ENCODE results near the gene ADGRA3.

The ADGRA3 gene

GRCh38 chr4:22343606-22344005 is 172.3 kb downstream of the ADGRA3 start:
- Histone ChIP-seq H3K9me3 (ENCODE audit: control insufficient read depth, low read length) (no peaks in the 10 kb centered on the region), H3K4me1 (ENCODE audit: control insufficient read depth, insufficient read depth, low read length, poor library complexity, severe bottlenecking) (no peaks in the 10 kb centered on the region), H3K27ac (ENCODE audit: low read depth, low read length, severe bottlenecking) (no peak overlapping the region), H3K4me3 (ENCODE audit: extremely low read depth, insufficient read depth, low read length, poor library complexity, severe bottlenecking) (no peak overlapping the region), H3K36me3 (ENCODE audit: control insufficient read depth, insufficient read depth, low read length) (no peaks in the 10 kb centered on the region)
- WGBS, 2 experiments (ENCODE audit: insufficient coverage in 2 of 2), result 100% methylated on average over 1 of the region's 2 CpGs; no CpG with 5 or more reads in 1 of the 2 experiments

- H3K36me3 ChIP-seq (ENCODE audit: control insufficient read depth, insufficient read depth, low read length), result no peaks in the 10 kb centered on the region
- 89 to 95% methylated on average over 4 of the region's 5 CpGs for WGBS, 2 experiments (ENCODE audit: insufficient coverage in 2 of 2)
- no peak overlapping the region for H3K27ac ChIP-seq (ENCODE audit: low read depth, low read length, severe bottlenecking)
- H3K9me3 ChIP-seq (ENCODE audit: control insufficient read depth, low read length), result no peaks in the 10 kb centered on the region
- no peaks in the 10 kb centered on the region for H3K4me1 ChIP-seq (ENCODE audit: control insufficient read depth, insufficient read depth, low read length, poor library complexity, severe bottlenecking)
- no peak overlapping the region for H3K4me3 ChIP-seq (ENCODE audit: extremely low read depth, insufficient read depth, low read length, poor library complexity, severe bottlenecking)
These were observed 176.4 kb downstream of the ADGRA3 start for GRCh38 chr4:22339491-22339890.

- Histone ChIP-seq H3K4me3 (ENCODE audit: extremely low read depth, insufficient read depth, low read length, poor library complexity, severe bottlenecking) (no peak overlapping the region), H3K27ac (ENCODE audit: low read depth, low read length, severe bottlenecking) (no peak overlapping the region), H3K9me3 (ENCODE audit: control insufficient read depth, low read length) (no peaks in the 10 kb centered on the region), H3K4me1 (ENCODE audit: control insufficient read depth, insufficient read depth, low read length, poor library complexity, severe bottlenecking) (no peaks in the 10 kb centered on the region), H3K36me3 (ENCODE audit: control insufficient read depth, insufficient read depth, low read length) (no peaks in the 10 kb centered on the region)
- WGBS, 2 experiments (ENCODE audit: insufficient coverage in 2 of 2), result 80 to 100% methylated on average over 1 to 2 of the region's 2 CpGs
These were observed 177.1 kb downstream of the ADGRA3 start for GRCh38 chr4:22338796-22339195.
